Astrocyte (in vitro differentiated cells and primary cell): ENCODE results near the gene MTFP1. TPM values are rescaled to one million over a fixed set of nuclear protein-coding genes. Genes with fewer than 3 reads are reported as not detected.

ENCODE experiments used
- DNase-seq: peaks from one replicate; pipeline ENCODE4 v3.0.0-alpha.2; 2010; ENCODE audit warnings: low read depth
- FAIRE-seq: peaks from 2 replicates; lab custom pipeline; 2011; peaks lifted over from hg19 to GRCh38; lab: Jason Lieb, UNC
- H2AFZ ChIP-seq: 2 replicates; pipeline ENCODE4 v1.6.0; 2012; ENCODE audit warnings: low read depth, low read length, inconsistent platforms
- H3K27ac ChIP-seq: 2 replicates; pipeline ENCODE4 v1.5.1; 2011; ENCODE audit warnings: low read depth, low read length, inconsistent platforms
- H3K27me3 ChIP-seq: 2 replicates; pipeline ENCODE4 v1.6.0; 2011; ENCODE audit warnings: low read length, inconsistent platforms; ENCODE audit not compliant: insufficient read depth
- H3K36me3 ChIP-seq: 2 replicates; pipeline ENCODE4 v1.5.1; 2011; ENCODE audit warnings: low read length, inconsistent platforms; ENCODE audit not compliant: insufficient read depth
- H3K4me1 ChIP-seq: 2 replicates; pipeline ENCODE4 v1.5.1; 2011; ENCODE audit warnings: low read length, inconsistent platforms; ENCODE audit not compliant: insufficient read depth
- H3K4me2 ChIP-seq: 2 replicates; pipeline ENCODE4 v1.6.0; 2012; ENCODE audit warnings: low read length, inconsistent platforms
- H3K4me3 ChIP-seq: 2 replicates; pipeline ENCODE4 v1.5.1; 2011; ENCODE audit warnings: low read depth, mild to moderate bottlenecking, low read length, inconsistent platforms; ENCODE audit not compliant: insufficient read depth
- H3K79me2 ChIP-seq: 2 replicates; pipeline ENCODE4 v1.6.0; 2012; ENCODE audit warnings: mild to moderate bottlenecking, low read length, inconsistent platforms; ENCODE audit not compliant: insufficient read depth
- H3K9ac ChIP-seq: 2 replicates; pipeline ENCODE4 v1.6.0; 2012; ENCODE audit warnings: mild to moderate bottlenecking, low read length, inconsistent platforms
- H3K9me3 ChIP-seq: 2 replicates; pipeline ENCODE4 v1.5.1; 2012; ENCODE audit warnings: low read depth, mild to moderate bottlenecking, low read length, inconsistent platforms; ENCODE audit not compliant: insufficient read depth
- H4K20me1 ChIP-seq: 2 replicates; pipeline ENCODE4 v1.6.0; 2012; ENCODE audit warnings: low read length, inconsistent platforms; ENCODE audit not compliant: insufficient read depth
- H3K27ac Mint-ChIP-seq: one replicate; pipeline ENCODE4 v1.8.0; 2021; ENCODE audit warnings: mild to moderate bottlenecking, mixed read lengths; ENCODE audit not compliant: unreplicated experiment
- H3K27me3 Mint-ChIP-seq: one replicate; pipeline ENCODE4 v1.8.0; 2021; ENCODE audit warnings: low read depth, mixed read lengths; ENCODE audit not compliant: unreplicated experiment
- H3K36me3 Mint-ChIP-seq: one replicate; pipeline ENCODE4 v1.8.0; 2021; ENCODE audit warnings: low read depth, mixed read lengths; ENCODE audit not compliant: unreplicated experiment
- H3K4me1 Mint-ChIP-seq: one replicate; pipeline ENCODE4 v1.8.0; 2021; ENCODE audit warnings: low read depth, mixed read lengths; ENCODE audit not compliant: unreplicated experiment
- H3K4me3 Mint-ChIP-seq: one replicate; pipeline ENCODE4 v1.8.0; 2021; ENCODE audit warnings: mild to moderate bottlenecking, moderate library complexity, mixed read lengths; ENCODE audit not compliant: unreplicated experiment
- H3K9me3 Mint-ChIP-seq: one replicate; pipeline ENCODE4 v1.8.0; 2021; ENCODE audit warnings: mild to moderate bottlenecking, mixed read lengths; ENCODE audit not compliant: unreplicated experiment
- CTCF ChIP-seq: IDR thresholded peaks from 2 replicates; pipeline ENCODE4 v1.5.1; 2011; ENCODE audit warnings: low read depth, mild to moderate bottlenecking, inconsistent platforms, low read length, moderate library complexity; ENCODE audit not compliant: insufficient read depth
- EZH2 ChIP-seq: IDR thresholded peaks from 2 replicates; pipeline ENCODE4 v1.6.1; 2012; ENCODE audit warnings: mild to moderate bottlenecking, low read length, inconsistent platforms; ENCODE audit not compliant: insufficient read depth
- total RNA-seq: library from RNA; stranded (reverse); gene quantifications from 2 replicates; pipeline ENCODE4 v1.2.1, GENCODE V29; 2021

Gene MTFP1
- total RNA-seq, 1 donor from 2014 or later = 13.0 TPM

GRCh38 chr22:30420347-30421125 is 5.0 kb upstream of the MTFP1 start:
- Histone ChIP-seq H4K20me1 (no peaks in the 10 kb centered on the region), H3K27me3 (no peaks in the 10 kb centered on the region), H3K9ac (peak overlapping the region; percentile 93), H3K4me1 (peaks cover 52% of the 10 kb centered on the region), H3K9me3 (no peaks in the 10 kb centered on the region), H2AFZ (no peak overlapping the region), H3K27ac (peak overlapping the region; percentile 98), H3K4me2 (peak overlapping the region; percentile 90), H3K79me2 (peaks cover 6% of the 10 kb centered on the region), H3K4me3 (peak overlapping the region; percentile 25), H3K36me3 (peaks cover 33% of the 10 kb centered on the region)
- Mint-ChIP-seq H3K27ac (peak overlapping the region; percentile 76), H3K4me1 (peaks cover 32% of the 10 kb centered on the region), H3K36me3 (peaks cover 18% of the 10 kb centered on the region), H3K9me3 (no peaks in the 10 kb centered on the region), H3K27me3 (no peaks in the 10 kb centered on the region), H3K4me3 (peak overlapping the region; percentile 41)
- FAIRE-seq (peak; percentile 32), DNase-seq (peak; percentile 95)
- TF ChIP-seq EZH2 (no peak), CTCF (no peak)

GRCh38 chr22:30421695-30422480 is 3.7 kb upstream of the MTFP1 start:
- no peaks in the 10 kb centered on the region for H3K79me2 ChIP-seq
- peak overlapping the region; percentile 98 for H3K27ac ChIP-seq
- peak overlapping the region; percentile 87 for H3K4me3 Mint-ChIP-seq
- H3K27me3 ChIP-seq = no peaks in the 10 kb centered on the region
- H3K4me1 ChIP-seq = peaks cover 63% of the 10 kb centered on the region
- no peaks in the 10 kb centered on the region for H4K20me1 ChIP-seq
- H3K9me3 ChIP-seq = no peaks in the 10 kb centered on the region
- no peaks in the 10 kb centered on the region for H3K27me3 Mint-ChIP-seq
- TF ChIP-seq EZH2 (no peak), CTCF (no peak)
- no peak for DNase-seq
- H3K4me3 ChIP-seq = peak overlapping the region; percentile 25
- H3K4me1 Mint-ChIP-seq = peaks cover 32% of the 10 kb centered on the region
- H3K36me3 ChIP-seq = peaks cover 21% of the 10 kb centered on the region
- peaks cover 7% of the 10 kb centered on the region for H3K36me3 Mint-ChIP-seq
- H3K9me3 Mint-ChIP-seq = no peaks in the 10 kb centered on the region
- peak overlapping the region; percentile 93 for H3K9ac ChIP-seq
- peak overlapping the region; percentile 100 for H3K27ac Mint-ChIP-seq
- no peak overlapping the region for H2AFZ ChIP-seq
- H3K4me2 ChIP-seq = peak overlapping the region; percentile 90
- no peak for FAIRE-seq
